HG03039 (cell line): ENCODE data around the gene TOX2.
"Not testable (repeated sequence)": the region's sequence is repeated elsewhere in the genome, so short reads cannot be mapped to it uniquely, and the experiment has no call there.

Source experiments
- ATAC-seq: cut with Tn5 transposase; IDR thresholded peaks from one replicate; pipeline ENCODE4 v1.9.1; 2021; ENCODE audit warnings: mild to moderate bottlenecking, moderate library complexity; ENCODE audit not compliant: unreplicated experiment

The TOX2 gene

DNA sequence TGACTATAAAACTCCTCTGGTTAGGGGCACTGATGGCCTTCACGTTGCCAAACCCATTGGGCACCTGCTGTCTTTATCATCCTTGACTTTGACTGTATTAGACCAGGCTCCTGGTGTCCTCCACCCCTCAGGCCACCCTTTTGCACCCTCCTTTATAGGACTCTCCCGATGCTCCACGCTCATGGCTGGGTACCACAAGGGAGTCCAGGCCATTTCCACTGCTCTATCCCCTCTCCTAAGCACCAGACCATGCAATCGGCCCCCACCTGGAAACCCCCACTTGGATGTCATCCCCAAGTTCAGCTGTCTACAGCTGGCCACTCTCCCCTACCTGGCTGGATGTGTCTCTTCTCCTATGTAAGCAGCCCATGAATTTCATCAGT, 115.2 kb downstream of the TOX2 start:
- ATAC-seq: no peak

DNA sequence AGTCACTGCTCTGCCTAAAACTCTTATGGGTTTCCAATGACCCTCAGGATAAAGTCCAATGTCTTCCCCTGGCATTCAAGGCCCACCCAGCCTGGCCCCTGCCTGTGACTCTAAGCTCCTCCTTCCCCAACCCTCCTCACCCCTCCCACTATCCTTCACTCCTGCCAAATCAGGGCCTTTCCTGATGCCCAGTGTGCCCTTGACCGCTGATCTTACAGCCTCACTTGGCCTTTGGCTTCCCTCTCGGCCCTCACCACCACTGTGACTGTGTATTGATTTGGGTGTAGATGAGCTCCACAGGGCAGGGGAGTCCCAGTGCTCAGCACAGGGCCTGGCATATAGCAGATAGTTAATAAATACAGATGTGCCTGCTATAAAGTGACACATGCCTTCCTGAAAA, 115.7 kb downstream of the TOX2 start:
- ATAC-seq: no peak

DNA sequence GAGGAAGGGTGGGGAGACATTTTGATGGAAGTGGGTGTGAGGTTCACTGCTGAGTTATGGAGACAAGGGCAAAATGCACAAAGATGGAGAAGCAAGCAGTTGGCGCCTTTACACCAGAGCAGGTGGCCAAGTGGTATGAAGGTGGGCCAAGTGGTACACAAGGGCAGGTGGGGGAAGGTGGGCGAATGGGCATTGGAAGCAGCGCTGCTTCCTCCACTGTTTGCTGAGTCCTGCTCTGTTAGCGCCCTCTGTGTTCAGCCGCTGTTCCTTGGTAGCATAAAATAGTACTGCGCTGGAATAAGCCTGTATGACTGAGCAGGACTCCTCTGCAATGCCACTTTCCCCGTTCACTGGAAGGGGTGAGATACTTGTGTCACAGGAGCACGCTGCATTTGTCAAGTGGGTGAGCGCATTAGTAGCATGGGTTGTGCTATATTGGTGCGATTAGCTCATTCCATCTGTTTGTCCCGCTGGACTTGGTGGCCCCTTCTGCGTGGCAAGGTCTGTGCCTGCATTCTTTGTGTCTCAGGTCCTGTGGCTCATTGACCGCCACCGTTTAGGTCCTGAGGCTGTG, 116.4 kb downstream of the TOX2 start:
- no peak for ATAC-seq

DNA sequence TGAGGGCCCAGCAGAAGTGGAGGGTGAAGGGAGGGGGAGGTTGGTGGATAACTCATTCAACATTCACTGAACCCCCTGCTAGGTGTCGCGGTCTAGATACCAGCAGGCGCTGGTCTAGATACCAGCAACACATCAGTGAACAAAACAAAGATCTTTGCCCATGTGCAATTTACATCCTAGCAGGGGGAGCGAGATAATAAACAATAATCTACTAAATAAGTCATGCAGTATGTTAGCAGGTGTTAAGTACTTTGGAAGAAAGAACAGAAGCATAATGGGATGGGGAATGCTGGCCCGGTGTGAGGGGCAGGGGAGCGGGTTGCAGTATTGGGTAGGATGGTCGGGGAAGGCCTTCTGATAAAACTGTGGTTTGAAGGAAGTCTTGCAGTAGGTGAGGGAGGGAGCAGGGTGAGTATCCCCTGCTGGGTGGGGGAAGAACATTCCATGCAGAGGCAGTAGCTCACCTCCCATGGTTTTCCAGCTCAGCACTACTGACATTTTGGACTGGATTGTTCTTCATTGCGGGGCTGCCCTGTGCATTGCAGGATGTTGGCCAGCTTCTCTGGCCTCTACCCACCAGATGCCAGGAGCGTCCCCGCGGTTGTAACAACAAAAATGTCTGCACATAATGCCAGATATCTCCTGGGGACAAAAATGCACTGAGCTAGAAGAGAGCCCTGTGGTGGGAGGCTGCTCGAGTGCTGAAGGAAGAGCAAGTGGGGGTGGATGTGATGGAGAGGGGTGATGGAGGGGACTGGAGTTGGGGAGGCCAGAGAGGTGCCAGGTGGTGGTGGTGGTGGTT, 117.3 kb downstream of the TOX2 start:
- no peak for ATAC-seq

DNA sequence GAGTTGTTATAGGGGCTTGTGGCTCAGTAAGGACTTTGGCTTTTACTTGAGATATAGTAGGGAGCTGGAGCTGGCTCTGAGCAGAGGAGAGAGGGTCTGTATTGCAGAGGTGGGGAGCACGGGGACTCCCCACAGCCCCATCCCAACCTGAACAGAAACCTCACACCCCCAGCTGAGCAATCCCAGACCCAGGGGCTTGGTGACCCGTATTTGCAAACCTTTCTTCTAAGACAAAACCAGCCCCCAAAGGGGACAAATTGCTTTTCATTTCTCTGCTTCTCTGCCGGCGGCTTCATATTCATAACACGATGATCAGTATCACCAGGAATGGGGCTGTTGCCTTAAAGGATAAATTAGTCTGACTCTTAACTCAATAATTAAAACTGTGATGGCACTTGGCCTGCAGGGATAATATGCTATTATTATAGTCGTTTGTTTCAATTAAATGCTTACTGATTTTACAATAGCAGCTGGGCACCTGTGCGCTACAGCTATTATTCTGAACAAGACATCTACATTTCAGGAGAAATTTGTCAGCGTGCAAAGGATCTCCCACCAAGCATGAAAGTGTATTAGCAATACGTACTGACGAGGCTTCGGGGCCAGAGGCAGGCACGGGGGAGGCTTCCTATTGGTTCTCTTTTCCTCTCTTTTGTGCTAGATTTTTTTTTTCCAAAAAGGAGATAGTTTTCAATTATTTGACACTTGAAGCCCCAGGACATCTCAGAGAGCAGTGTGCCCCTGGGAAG, 118.1 kb downstream of the TOX2 start:
- ATAC-seq: no peak

DNA sequence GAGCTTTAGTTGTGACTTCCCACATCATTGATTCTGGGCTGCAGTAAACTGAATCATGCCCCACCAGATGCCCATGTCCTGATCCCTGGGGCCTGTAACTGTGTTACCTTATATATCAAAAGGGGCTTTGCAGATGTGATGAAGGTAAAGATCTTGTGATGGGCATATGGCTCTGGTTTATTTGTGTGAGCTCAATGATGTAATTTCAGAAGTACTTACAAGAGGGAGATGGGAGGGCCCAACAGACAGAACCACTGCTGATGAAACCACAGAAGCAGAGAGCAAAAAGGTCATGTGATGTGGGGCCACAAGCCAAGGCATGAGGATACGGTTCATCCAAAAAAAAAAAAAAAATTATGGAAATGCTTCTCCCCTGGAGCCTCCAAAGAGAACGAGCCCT, 118.7 kb downstream of the TOX2 start:
- ATAC-seq: no peak

DNA sequence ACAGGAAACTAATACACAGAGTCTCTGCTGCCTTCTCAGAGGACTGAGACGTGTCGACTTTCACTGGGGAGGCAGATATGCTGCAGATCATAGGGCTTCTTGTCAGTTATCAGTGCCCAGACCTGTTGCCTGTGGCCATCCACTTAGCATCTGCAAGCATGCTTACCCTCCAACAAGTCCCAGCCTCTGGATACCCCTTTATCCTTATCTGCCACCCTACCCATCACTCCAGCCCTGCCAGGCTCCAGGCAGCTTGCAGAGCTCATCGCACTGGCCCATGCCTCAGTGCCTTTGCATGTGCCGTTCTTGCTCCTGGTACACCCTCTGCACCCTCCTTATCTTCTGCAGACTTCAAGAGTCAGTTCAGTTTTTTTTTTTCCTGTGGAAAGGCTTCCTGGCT, 119.2 kb downstream of the TOX2 start:
- no peak for ATAC-seq

DNA sequence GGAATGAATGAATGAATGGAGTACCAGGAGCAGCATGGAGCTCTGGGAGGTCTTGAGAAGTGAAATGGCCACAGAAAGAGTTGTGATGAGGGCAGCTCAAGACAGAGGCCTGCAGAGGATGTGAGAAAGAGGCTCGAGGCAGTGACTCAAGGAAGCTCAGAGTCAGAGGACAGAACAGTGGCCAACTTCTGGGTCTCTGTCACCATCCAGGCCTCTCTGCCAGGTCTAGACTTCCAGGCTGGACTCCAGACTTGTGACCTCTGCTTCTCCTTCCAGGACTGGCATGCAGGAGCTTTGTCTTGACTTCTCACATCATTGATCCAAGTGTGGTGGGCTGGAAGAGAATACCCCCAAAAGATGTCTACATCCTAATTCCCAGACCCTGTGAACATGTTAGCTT, 119.8 kb downstream of the TOX2 start:
- no peak for ATAC-seq

DNA sequence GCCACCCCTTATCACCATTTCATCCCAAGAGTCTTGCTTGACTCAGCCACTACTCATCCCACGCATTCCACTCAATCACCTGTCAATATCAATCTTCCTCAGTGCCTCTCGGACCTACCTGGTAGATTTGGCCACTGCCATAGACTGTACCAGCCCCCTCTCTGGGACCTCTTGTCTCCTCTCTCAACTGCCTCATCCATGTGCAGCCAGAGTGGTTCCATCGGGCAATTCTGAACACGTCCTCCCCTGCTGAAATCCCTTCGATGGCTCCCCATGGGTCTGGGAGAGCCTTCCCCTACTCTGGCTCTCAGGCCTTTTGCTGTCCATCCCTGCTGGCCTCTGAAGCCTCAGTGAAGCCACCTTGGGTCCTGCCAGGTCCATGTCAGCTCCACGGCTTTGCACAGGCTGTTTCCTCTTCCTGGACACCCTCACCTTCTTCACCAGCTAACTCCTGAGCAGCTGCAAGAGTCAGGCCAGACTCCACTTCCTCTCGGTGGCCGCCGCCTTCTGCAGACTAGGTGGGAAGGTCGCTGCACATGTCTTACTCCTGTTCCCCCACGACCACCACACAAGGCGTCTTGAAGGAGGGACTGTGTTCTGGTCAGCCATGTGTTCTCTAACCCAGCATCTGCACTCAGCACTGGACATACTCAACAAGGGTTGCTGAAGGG, 120.4 kb downstream of the TOX2 start:
- no peak for ATAC-seq

DNA sequence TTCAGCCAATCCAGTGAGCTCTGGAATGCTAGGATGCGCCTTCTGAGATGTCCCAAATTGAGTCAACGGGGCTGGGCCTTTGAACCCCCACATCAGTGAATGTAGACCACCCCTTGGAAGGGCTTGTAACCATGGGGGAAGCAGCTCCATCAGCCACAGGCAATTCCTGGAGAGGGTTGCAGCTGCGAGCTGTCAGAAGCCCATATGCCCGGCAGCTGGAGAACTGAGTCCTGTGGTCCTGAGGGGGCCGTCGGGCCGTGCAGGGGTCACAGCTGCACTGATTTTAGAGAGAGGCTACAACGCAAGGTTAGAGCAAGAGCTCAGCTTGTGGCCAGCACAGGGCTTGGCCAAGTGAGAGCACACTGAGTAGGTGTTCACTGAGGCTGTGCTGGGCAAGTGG, 121.3 kb downstream of the TOX2 start:
- no peak for ATAC-seq

DNA sequence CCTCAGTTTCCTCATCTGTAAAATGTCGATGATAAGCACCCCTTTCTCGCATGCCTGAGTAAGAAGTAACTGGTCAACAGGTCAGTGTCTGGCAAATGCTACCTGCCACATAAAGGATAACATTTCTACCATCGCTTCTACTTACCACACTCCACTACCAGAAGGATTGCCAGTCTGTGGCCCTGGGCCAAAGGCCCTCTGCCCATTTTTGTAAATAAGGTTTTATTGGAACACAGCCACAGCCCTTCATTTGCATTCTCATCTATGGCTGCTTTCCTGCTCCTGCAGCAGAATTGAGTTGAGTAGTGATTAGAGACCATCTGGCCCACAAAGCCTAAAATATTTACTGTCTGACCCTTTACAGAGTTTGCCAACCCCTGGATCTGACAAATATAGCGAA, 121.8 kb downstream of the TOX2 start:
- no peak for ATAC-seq

DNA sequence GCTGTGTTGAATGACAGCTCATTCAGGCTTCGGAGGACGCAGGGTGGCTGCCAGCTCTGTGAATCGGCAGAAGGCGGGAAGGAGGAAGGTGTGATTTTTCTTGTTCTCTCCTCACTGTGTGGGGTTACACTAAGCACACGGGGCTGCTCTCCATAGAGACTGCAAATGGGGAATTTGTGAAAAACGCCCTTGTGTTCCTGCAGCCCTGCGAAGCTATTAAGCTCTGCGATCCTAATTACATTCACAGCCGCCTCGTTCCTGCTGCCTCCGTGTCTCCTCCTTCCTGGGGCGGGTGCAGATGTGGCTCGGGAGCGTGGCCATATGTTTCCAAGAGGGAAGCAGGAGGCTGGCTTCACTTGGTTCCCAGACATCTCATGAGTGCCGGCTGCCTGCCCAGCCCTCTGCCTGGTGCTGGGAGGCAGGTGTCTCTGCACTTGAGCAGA, 124.0 kb downstream of the TOX2 start:
- ATAC-seq: no peak

DNA sequence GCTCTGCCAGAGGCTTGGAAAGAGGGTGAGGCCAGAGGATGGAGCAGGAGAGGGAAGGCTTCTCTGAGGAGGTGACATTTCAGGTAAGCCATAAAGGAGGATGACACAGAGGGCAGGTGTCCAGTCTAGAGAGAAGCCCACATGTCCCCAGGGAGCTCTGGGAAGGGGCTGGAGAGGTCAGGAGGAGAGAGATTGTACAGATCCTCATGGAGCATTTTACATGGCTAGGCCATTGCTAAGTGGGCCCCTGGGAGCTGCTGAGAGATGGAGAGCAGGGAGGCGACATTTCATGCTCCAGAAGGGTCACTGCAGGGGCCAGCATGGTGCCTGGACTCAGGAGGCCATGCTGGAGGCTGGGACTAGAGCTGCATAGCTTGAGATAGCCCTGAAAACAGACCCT, 124.5 kb downstream of the TOX2 start:
- ATAC-seq: no peak

DNA sequence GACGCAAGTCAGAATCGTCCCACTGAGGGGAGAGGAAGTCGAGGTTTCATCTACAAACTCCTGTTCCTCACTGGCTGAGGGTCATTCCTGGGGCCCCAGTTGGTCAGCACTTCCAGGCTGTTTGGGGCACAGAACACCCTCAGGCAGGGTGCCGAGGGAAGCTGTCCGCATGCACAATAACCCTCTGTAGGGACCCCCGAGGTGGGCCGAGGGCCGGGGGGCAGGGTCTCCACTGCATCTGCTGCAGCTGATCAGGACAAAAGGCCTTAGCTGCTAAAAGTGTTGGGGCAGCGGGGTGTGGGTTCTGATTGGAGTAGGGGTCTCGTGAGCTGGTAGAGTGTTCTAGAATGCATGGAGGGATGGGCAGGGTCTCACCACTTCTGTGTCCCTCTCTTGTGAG, 125.1 kb downstream of the TOX2 start:
- no peak for ATAC-seq

DNA sequence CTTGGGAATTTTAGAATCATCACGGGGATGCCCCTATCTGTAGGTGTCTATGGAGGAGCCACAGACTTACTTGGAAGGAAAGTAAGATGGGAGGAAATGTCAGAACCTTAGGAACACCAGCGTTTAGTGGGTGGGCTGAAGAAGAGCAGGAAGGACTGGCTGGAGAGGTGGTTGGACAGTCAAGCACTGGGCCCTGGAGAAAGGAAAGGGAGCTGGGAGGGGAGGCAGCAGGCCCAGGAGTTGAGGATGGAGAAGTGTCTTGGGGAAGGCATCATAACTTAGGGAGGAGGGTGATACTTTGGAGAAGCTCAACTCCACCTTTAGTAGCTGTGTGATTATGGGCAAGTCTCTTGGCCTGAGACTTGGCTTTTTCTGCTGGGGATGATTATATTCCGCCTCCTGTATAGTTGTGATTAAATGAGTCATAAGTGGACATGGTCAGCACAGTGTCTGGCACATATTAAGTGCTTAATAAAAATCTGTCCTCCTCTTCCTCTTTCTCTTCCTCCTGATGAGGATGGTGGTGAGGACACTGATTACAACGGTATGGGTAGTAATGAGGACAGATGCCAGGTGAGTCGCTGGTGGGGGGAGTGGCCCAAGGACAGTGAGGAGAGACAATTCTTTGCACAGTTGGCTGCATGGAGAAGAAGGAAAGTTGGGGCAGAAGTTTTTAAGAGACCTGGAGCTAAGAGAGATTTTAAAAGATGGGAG, 125.7 kb downstream of the TOX2 start:
- ATAC-seq: no peak

DNA sequence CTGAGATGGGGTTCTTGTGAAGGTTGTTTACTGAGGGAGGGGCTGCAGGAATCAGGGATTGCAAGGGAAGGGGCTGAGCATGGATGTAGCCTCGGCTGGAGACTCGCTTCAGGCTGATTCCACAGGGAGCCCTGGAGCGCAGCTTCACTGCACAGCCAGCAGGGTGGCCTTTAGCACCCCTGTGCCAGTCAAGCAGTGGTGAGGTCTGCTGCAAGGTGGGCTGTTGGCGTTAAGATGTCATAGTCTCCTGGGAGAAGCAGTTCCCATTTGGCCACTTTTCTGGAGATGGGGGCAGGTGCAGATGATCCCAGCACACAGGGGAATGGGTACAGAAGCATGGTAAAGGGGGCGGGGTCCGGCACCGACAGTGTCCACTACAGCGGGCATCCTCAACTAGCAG, 126.3 kb downstream of the TOX2 start:
- no peak for ATAC-seq

DNA sequence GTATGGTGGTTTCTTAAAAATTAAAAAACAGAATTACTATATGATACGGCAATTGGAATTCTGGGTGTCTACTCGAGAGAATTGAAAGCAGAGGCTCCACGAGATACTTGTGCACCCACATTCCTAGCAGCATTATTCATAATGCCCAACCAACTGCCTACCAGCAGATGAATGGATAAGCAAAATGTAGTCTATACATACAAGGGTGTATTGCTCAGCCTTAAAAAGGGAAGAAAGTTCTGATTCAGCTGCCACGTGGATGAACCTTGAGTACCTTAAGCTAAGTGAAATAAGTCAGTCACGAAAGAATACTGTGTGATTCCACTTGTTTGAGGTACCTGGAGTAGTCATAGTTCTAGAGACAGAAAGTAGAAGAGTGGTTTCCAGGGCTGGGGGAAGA, 130.1 kb downstream of the TOX2 start:
- ATAC-seq: not testable (repeated sequence)

DNA sequence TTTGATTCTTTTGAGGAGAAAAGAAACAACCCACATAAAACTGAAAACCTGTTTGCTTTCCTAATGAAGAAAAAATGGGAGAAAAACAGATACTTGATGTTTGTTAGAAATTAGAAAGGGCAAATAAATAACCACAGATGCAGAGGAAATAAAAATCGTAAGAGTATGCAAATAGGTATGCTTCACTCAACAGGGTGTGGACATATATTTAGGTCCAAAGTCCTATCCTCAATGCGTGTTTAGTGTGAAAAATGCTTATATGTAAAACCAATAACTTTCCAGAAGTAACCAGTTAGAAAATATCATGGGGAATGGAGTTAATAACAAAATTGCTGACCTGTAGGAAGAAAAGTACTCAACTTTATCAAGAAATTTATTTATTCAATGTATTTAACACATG, 135.7 kb downstream of the TOX2 start:
- ATAC-seq: no peak

DNA sequence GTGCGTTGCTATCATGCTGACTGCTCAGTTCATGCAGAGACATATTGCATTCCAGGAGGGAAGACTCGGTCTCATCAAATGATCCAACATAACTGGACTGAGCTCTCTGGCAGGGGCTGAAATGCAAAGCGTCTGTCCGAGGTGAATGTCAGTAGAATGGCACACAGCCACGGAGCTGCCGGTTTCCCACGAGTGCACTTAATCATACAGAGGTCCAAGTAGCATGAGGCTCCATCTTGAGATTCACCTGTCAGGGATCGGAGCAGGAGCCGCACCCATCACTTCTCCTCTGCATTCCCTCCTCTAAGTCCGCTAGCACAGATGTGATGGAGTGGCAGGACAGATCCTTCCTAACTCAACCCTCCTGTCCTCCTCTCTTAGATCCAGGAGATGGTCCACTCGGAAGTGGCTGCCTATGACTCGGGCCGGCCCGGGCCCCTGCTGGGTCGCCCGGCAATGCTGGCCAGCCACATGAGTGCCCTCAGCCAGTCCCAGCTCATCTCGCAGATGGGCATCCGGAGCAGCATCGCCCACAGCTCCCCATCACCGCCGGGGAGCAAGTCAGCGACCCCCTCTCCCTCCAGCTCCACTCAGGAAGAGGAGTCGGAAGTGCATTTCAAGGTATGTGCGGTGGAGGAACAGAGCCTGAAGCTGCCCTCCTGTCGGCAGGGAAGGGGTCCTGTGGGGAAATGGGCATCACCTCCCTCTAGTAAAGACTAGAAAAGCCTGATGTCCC, 136.4 kb downstream of the TOX2 start:
- ATAC-seq: no peak

DNA sequence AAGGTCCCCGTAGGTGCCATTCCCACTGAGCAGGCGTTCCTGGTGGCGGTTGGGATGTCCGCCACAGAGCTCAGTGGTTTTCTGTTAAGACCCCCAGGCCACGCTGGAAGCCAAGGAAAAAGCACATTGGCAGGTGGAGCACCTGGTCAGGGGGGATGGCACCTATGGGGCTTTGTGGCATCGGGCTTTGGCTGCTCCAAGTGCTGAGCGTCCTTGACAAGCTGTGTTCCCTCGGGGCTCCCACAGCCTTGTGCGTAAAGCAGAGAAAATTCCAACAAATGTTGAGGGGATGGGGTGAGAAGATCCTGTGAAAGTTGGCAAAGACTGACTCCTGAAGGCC, 137.0 kb downstream of the TOX2 start:
- ATAC-seq: no peak
